ENCODE data around the gene MAGIX.

- TF ChIP-seq CTCF (IDR thresholded peaks at IDR 0.05) (no peak), GABPB1 (CRISPR knock-in tag; IDR thresholded peaks at IDR 0.05) (no peak), GRHL2 (CRISPR knock-in tag; IDR thresholded peaks at IDR 0.05; ENCODE audit: insufficient replicate concordance, severe bottlenecking) (no peak), ZNF138 (CRISPR knock-in tag; conservative IDR thresholded peaks at IDR 0.05) (no peak), KAT7 (CRISPR knock-in tag; IDR thresholded peaks at IDR 0.05; ENCODE audit: borderline replicate concordance) (no peak), TP53 (CRISPR knock-in tag; IDR thresholded peaks at IDR 0.05) (no peak), MYBL2 (CRISPR knock-in tag; IDR thresholded peaks at IDR 0.05) (no peak), ZBTB21 (CRISPR knock-in tag; IDR thresholded peaks at IDR 0.05; ENCODE audit: borderline replicate concordance) (no peak)
Observed at GRCh38 chrX:49164589-49165360, 2.2 kb downstream of the MAGIX start.
